AG09309 (cell line): ENCODE results near the gene SSX2IP.

Experiments
- DNase-seq: peaks from one replicate; pipeline ENCODE4 v3.0.0-alpha.2; 2010; ENCODE audit warnings: low read depth
- H3K4me3 ChIP-seq: 2 replicates; pipeline ENCODE4 v1.5.1; 2011; ENCODE audit warnings: mild to moderate bottlenecking, low read depth, low read length, moderate library complexity; ENCODE audit not compliant: control insufficient read depth
- CTCF ChIP-seq: IDR thresholded peaks from 2 replicates; pipeline ENCODE4 v1.5.1; 2011; ENCODE audit warnings: mild to moderate bottlenecking, low read depth, low read length, inconsistent platforms; ENCODE audit not compliant: insufficient read depth, control insufficient read depth; ENCODE audit errors: missing control alignments

SSX2IP gene

GRCh38 chr1:84711121-84711520 lies 20.9 kb upstream of the SSX2IP start:
- no peak for TF ChIP-seq CTCF

GRCh38 chr1:84709131-84709530 lies 18.9 kb upstream of the SSX2IP start:
- no peak for TF ChIP-seq CTCF
- no peak for DNase-seq
- H3K4me3 ChIP-seq = no peak overlapping the region

More at GRCh38 chr1:84711121-84711520, 20.9 kb upstream of the SSX2IP start:
- no peak overlapping the region for H3K4me3 ChIP-seq
- no peak for DNase-seq

GRCh38 chr1:84708031-84708430 lies 17.8 kb upstream of the SSX2IP start:
- H3K4me3 ChIP-seq = no peak overlapping the region
- DNase-seq = no peak
- no peak for TF ChIP-seq CTCF

- H3K4me3 ChIP-seq = no peak overlapping the region
- no peak for DNase-seq
- TF ChIP-seq CTCF = no peak
Measured at GRCh38 chr1:84705513-84705912, 15.3 kb upstream of the SSX2IP start.

- no peak for TF ChIP-seq CTCF
- no peak for DNase-seq
- H3K4me3 ChIP-seq = no peak overlapping the region
Measured at GRCh38 chr1:84704872-84705417, 14.7 kb upstream of the SSX2IP start.

- no peak for DNase-seq
- TF ChIP-seq CTCF = no peak
- H3K4me3 ChIP-seq = no peak overlapping the region
Measured at GRCh38 chr1:84703431-84703830, 13.2 kb upstream of the SSX2IP start.

- H3K4me3 ChIP-seq = no peak overlapping the region
- no peak for TF ChIP-seq CTCF
- DNase-seq = no peak
Measured at GRCh38 chr1:84702143-84702542, 11.9 kb upstream of the SSX2IP start.
